ENCODE data around the gene LIX1.
"Not testable (repeated sequence)": the region's sequence is repeated elsewhere in the genome, so short reads cannot be mapped to it uniquely, and the experiment has no call there.

LIX1 gene

GRCh38 chr5:97148288-97148687 is 5.9 kb upstream of the LIX1 start:
- FAIRE-seq (peak; percentile 45), DNase-seq (ENCODE audit: insufficient read length, low spot score) (no peak)
- no peak for TF ChIP-seq PAX5 (IDR thresholded peaks at IDR 0.05; ENCODE audit: insufficient read depth, low read length, severe bottlenecking)
- no peak for TF ChIP-seq POLR2AphosphoS5 (IDR thresholded peaks at IDR 0.05; ENCODE audit: low read depth, low read length)
- TF ChIP-seq SPI1 (IDR thresholded peaks at IDR 0.05; ENCODE audit: low read depth, low read length): no peak
- no peak for TF ChIP-seq TAF1 (IDR thresholded peaks at IDR 0.05; ENCODE audit: low read depth, low read length)
- no peak for TF ChIP-seq POU2F2 (IDR thresholded peaks at IDR 0.05; ENCODE audit: low read depth, low read length)
- TF ChIP-seq POLR2A (IDR thresholded peaks at IDR 0.05; ENCODE audit: low read depth, low read length): no peak

GRCh38 chr5:97143704-97144103 is 1.3 kb upstream of the LIX1 start:
- DNase-seq (ENCODE audit: insufficient read length, low spot score) (no peak), FAIRE-seq (no peak)

GRCh38 chr5:97141539-97141938 is 872 bp downstream of the LIX1 start:
- TF ChIP-seq POLR2AphosphoS5 (IDR thresholded peaks at IDR 0.05; ENCODE audit: low read depth, low read length) (no peak), PAX5 (IDR thresholded peaks at IDR 0.05; ENCODE audit: insufficient read depth, low read length, severe bottlenecking) (no peak), SPI1 (IDR thresholded peaks at IDR 0.05; ENCODE audit: low read depth, low read length) (no peak), POLR2A (IDR thresholded peaks at IDR 0.05; ENCODE audit: low read depth, low read length) (no peak), POU2F2 (IDR thresholded peaks at IDR 0.05; ENCODE audit: low read depth, low read length) (no peak), TAF1 (IDR thresholded peaks at IDR 0.05; ENCODE audit: low read depth, low read length) (no peak)
- FAIRE-seq: no peak

More at GRCh38 chr5:97143704-97144103, 1.3 kb upstream of the LIX1 start:
- TF ChIP-seq PAX5 (IDR thresholded peaks at IDR 0.05; ENCODE audit: insufficient read depth, low read length, severe bottlenecking) (no peak), POU2F2 (IDR thresholded peaks at IDR 0.05; ENCODE audit: low read depth, low read length) (no peak), POLR2A (IDR thresholded peaks at IDR 0.05; ENCODE audit: low read depth, low read length) (no peak), POLR2AphosphoS5 (IDR thresholded peaks at IDR 0.05; ENCODE audit: low read depth, low read length) (no peak), SPI1 (IDR thresholded peaks at IDR 0.05; ENCODE audit: low read depth, low read length) (no peak), TAF1 (IDR thresholded peaks at IDR 0.05; ENCODE audit: low read depth, low read length) (no peak)

GRCh38 chr5:97141031-97141430 is 1.4 kb downstream of the LIX1 start:
- DNase-seq (ENCODE audit: insufficient read length, low spot score): no peak
- FAIRE-seq: no peak
- TF ChIP-seq POLR2AphosphoS5 (IDR thresholded peaks at IDR 0.05; ENCODE audit: low read depth, low read length): no peak
- no peak for TF ChIP-seq POU2F2 (IDR thresholded peaks at IDR 0.05; ENCODE audit: low read depth, low read length)
- no peak for TF ChIP-seq POLR2A (IDR thresholded peaks at IDR 0.05; ENCODE audit: low read depth, low read length)
- TF ChIP-seq TAF1 (IDR thresholded peaks at IDR 0.05; ENCODE audit: low read depth, low read length): no peak
- TF ChIP-seq PAX5 (IDR thresholded peaks at IDR 0.05; ENCODE audit: insufficient read depth, low read length, severe bottlenecking): no peak
- TF ChIP-seq SPI1 (IDR thresholded peaks at IDR 0.05; ENCODE audit: low read depth, low read length): no peak

More at GRCh38 chr5:97141539-97141938, 872 bp downstream of the LIX1 start:
- no peak for DNase-seq (ENCODE audit: insufficient read length, low spot score)

GRCh38 chr5:97140250-97140649 is 2.2 kb downstream of the LIX1 start:
- FAIRE-seq: peak; percentile 23
- not testable (repeated sequence) for DNase-seq (ENCODE audit: insufficient read length, low spot score)

- DNase-seq (ENCODE audit: insufficient read length, low spot score) (no peak), FAIRE-seq (no peak)
- TF ChIP-seq PAX5 (IDR thresholded peaks at IDR 0.05; ENCODE audit: insufficient read depth, low read length, severe bottlenecking) (no peak), TAF1 (IDR thresholded peaks at IDR 0.05; ENCODE audit: low read depth, low read length) (no peak), POLR2AphosphoS5 (IDR thresholded peaks at IDR 0.05; ENCODE audit: low read depth, low read length) (no peak), POU2F2 (IDR thresholded peaks at IDR 0.05; ENCODE audit: low read depth, low read length) (no peak), SPI1 (IDR thresholded peaks at IDR 0.05; ENCODE audit: low read depth, low read length) (no peak), POLR2A (IDR thresholded peaks at IDR 0.05; ENCODE audit: low read depth, low read length) (no peak)
Observed at GRCh38 chr5:97136475-97136874, 5.9 kb downstream of the LIX1 start.

GRCh38 chr5:97135868-97136267 is 6.5 kb downstream of the LIX1 start:
- TF ChIP-seq POLR2AphosphoS5 (IDR thresholded peaks at IDR 0.05; ENCODE audit: low read depth, low read length) (no peak), POLR2A (IDR thresholded peaks at IDR 0.05; ENCODE audit: low read depth, low read length) (no peak), TAF1 (IDR thresholded peaks at IDR 0.05; ENCODE audit: low read depth, low read length) (no peak), SPI1 (IDR thresholded peaks at IDR 0.05; ENCODE audit: low read depth, low read length) (no peak), PAX5 (IDR thresholded peaks at IDR 0.05; ENCODE audit: insufficient read depth, low read length, severe bottlenecking) (no peak), POU2F2 (IDR thresholded peaks at IDR 0.05; ENCODE audit: low read depth, low read length) (no peak)
- DNase-seq (ENCODE audit: insufficient read length, low spot score): no peak
- no peak for FAIRE-seq

GRCh38 chr5:97134634-97135033 is 7.8 kb downstream of the LIX1 start:
- DNase-seq (ENCODE audit: insufficient read length, low spot score): no peak
- TF ChIP-seq POLR2AphosphoS5 (IDR thresholded peaks at IDR 0.05; ENCODE audit: low read depth, low read length): no peak
- no peak for TF ChIP-seq TAF1 (IDR thresholded peaks at IDR 0.05; ENCODE audit: low read depth, low read length)
- no peak for TF ChIP-seq POLR2A (IDR thresholded peaks at IDR 0.05; ENCODE audit: low read depth, low read length)
- no peak for TF ChIP-seq SPI1 (IDR thresholded peaks at IDR 0.05; ENCODE audit: low read depth, low read length)
- TF ChIP-seq PAX5 (IDR thresholded peaks at IDR 0.05; ENCODE audit: insufficient read depth, low read length, severe bottlenecking): no peak
- TF ChIP-seq POU2F2 (IDR thresholded peaks at IDR 0.05; ENCODE audit: low read depth, low read length): no peak
- FAIRE-seq: peak; percentile 35

GRCh38 chr5:97133101-97133500 is 9.3 kb downstream of the LIX1 start:
- FAIRE-seq: no peak

GRCh38 chr5:97131921-97132320 is 10.5 kb downstream of the LIX1 start:
- DNase-seq (ENCODE audit: insufficient read length, low spot score) (no peak), FAIRE-seq (no peak)
- TF ChIP-seq POU2F2 (IDR thresholded peaks at IDR 0.05; ENCODE audit: low read depth, low read length) (no peak), TAF1 (IDR thresholded peaks at IDR 0.05; ENCODE audit: low read depth, low read length) (no peak), SPI1 (IDR thresholded peaks at IDR 0.05; ENCODE audit: low read depth, low read length) (no peak), POLR2A (IDR thresholded peaks at IDR 0.05; ENCODE audit: low read depth, low read length) (no peak), PAX5 (IDR thresholded peaks at IDR 0.05; ENCODE audit: insufficient read depth, low read length, severe bottlenecking) (no peak), POLR2AphosphoS5 (IDR thresholded peaks at IDR 0.05; ENCODE audit: low read depth, low read length) (no peak)

More at GRCh38 chr5:97133101-97133500, 9.3 kb downstream of the LIX1 start:
- no peak for TF ChIP-seq POLR2A (IDR thresholded peaks at IDR 0.05; ENCODE audit: low read depth, low read length)
- TF ChIP-seq PAX5 (IDR thresholded peaks at IDR 0.05; ENCODE audit: insufficient read depth, low read length, severe bottlenecking): no peak
- no peak for TF ChIP-seq TAF1 (IDR thresholded peaks at IDR 0.05; ENCODE audit: low read depth, low read length)
- no peak for TF ChIP-seq POU2F2 (IDR thresholded peaks at IDR 0.05; ENCODE audit: low read depth, low read length)
- peak; percentile 48; the same call in 1 of the 2 replicates for TF ChIP-seq SPI1 (IDR thresholded peaks at IDR 0.05; ENCODE audit: low read depth, low read length)
- no peak for TF ChIP-seq POLR2AphosphoS5 (IDR thresholded peaks at IDR 0.05; ENCODE audit: low read depth, low read length)
- no peak for DNase-seq (ENCODE audit: insufficient read length, low spot score)

Measured in GM12891 (cell line).